PC-3 (cell line): Measurements from ENCODE around the gene PLG.

ENCODE experiments used
- CTCF ChIP-seq: fragments of 300-600 bp; sonication (generic); conservative IDR thresholded peaks from 2 replicates; pipeline ENCODE4 v1.5.1; 2017; ENCODE audit warnings: antibody characterized with exemption, low read depth, mild to moderate bottlenecking, low read length
- EZH2phosphoT487 ChIP-seq: fragments of 300-600 bp; sonication (generic); IDR thresholded peaks from 2 replicates; pipeline ENCODE4 v1.6.1; 2018; ENCODE audit warnings: mild to moderate bottlenecking, antibody characterized with exemption, low read length, borderline replicate concordance

GRCh38 chr6:160795721-160796120 lies 93.7 kb downstream of the PLG start:
- TF ChIP-seq EZH2phosphoT487 = no peak
- no peak for TF ChIP-seq CTCF
